GM19025 (cell line): ENCODE results near the gene ZCCHC14.

Experiments used
- ATAC-seq: cut with Tn5 transposase; IDR thresholded peaks from one replicate; pipeline ENCODE4 v1.9.1; 2021; ENCODE audit warnings: mild to moderate bottlenecking, low read depth, moderate library complexity; ENCODE audit not compliant: unreplicated experiment

Gene ZCCHC14

GRCh38 chr16:87461466-87461991, 31.3 kb downstream of the ZCCHC14 start:
- no peak for ATAC-seq

GRCh38 chr16:87460936-87461335, 31.9 kb downstream of the ZCCHC14 start:
- ATAC-seq: no peak

- no peak for ATAC-seq
Measured at GRCh38 chr16:87459833-87460232, 33.0 kb downstream of the ZCCHC14 start.

GRCh38 chr16:87459027-87459426, 33.8 kb downstream of the ZCCHC14 start:
- ATAC-seq: no peak

DNA sequence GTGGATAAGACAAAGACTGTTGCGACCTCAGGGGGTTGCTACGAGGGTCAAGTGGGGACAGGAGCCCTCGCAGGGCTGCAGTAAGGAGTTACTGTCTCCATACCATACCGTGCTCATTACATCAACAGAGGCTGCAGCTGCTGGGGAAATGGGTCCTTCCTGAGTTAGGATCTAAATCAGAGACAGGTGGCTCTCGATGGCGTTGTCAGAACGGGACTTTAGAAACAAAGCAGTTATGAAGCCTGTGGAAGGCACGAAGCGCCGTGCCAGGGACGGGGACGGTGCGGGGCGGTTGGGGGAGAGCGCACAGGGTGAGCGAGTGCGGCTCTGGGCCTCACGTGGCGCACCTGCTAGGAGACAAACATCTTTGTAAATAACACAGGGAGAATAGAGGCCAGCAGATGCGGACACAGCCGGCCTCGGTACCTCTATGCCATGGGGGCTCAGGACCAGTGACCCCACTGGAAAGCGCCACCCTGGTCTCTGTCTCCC, 34.4 kb downstream of the ZCCHC14 start:
- ATAC-seq: no peak

- no peak for ATAC-seq
Measured at GRCh38 chr16:87457709-87458423, 35.0 kb downstream of the ZCCHC14 start.

DNA sequence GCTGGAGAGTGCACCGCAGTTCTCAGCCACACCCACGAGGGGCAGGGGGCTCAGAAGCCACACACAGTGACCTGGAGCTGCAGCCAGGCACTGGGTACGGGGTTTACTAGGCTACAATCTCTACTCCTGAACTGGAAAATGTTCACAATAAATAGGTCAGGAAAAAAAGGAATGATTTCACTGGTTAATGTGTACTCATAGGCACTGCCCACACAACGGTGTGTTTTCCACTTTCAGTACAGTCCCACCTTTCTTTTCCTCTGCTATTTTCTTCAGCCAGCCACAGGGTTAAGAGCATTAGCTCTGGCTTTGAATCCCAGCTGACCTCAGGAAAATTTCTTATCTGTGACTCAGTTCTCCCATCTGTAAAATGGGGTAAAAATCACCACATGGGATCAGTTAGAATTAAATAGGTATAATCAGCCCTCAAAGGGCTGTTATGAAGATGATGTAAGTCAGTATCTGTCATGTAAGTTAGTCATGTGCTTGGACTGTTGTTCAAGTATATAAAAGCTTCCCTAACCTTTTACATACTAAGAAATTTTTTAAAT, 35.7 kb downstream of the ZCCHC14 start:
- no peak for ATAC-seq

DNA sequence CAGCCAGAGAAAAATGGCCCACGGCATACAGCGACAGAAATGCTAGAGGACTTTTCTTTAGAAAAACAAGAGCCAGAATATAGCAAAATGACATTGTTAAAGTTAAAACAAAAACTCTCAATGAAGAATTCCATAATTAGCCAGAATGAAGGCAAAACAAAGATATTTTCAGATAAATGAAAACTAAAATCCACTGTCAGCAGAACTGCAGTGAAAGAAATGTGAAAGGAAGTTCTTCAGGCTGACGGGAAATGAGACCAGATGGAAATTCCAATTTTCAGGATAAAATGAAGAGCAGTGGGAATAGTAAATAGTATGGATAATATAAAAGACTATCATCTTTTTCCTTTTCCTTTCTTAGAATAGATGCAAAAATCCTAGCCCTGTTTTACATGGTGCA, 38.4 kb downstream of the ZCCHC14 start:
- no peak for ATAC-seq

DNA sequence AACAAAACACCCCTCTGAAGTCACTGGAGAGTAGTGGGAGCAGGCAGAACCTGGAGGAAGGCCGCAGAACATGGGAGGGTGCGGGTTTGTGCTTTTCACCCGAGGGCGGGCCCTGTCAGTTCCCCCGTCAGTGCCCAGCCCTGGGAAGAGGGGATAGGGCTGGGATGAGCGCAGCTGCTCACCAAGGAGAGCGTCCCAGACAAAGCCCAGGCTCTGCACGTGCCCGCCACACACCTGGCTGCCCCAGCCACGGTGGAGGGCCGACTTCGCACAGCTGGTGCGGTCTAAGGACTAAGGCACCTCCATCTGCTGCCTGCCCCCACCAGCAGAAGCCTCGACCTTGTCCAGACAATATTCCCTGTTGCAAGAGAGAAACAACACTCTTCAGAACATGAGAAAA, 39.5 kb downstream of the ZCCHC14 start:
- no peak for ATAC-seq

- no peak for ATAC-seq
Measured at GRCh38 chr16:87451563-87452210, 41.1 kb downstream of the ZCCHC14 start.

DNA sequence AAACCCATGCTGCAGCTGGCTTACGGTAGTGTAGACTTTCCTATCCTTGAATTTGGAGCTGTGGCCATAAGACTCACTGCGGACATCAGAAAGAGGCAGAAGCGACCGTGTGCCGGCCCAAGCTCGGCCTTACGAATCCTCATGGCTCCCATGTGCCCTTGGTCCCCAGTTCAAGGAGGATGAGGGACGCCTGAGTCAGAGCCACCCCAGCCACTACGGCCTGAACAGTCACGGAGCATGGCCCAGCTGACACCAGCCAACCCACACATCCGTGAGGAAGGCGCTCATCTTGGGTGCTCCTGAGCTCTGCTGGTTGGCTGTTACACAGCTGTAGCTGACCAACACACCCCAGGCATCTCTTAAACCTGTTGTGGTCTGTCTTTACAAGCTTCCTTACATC, 44.0 kb downstream of the ZCCHC14 start:
- no peak for ATAC-seq

GRCh38 chr16:87447323-87447722, 45.5 kb downstream of the ZCCHC14 start:
- no peak for ATAC-seq

GRCh38 chr16:87446479-87446878, 46.3 kb downstream of the ZCCHC14 start:
- no peak for ATAC-seq

DNA sequence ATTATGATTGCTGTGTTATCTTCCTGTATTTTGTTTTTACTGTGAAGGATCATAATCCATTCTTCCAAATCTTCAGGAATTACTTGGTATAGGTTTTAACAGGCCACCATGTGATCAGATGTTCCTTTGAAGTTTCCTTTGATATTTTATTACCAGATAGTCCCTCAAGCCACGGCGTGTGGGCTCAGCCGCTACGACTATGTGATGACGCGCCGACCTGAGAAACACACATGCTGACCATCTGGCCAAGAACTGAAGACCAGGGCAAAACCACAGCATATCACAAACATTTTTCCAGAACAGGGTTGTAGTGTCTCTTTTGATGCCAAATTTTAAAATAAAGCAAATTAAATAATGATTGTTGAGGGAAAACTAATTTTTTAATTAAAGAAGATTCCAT, 47.3 kb downstream of the ZCCHC14 start:
- ATAC-seq: no peak

- ATAC-seq: no peak
Measured at GRCh38 chr16:87443964-87444363, 48.9 kb downstream of the ZCCHC14 start.

- ATAC-seq: no peak
Measured at GRCh38 chr16:87443016-87443415, 49.8 kb downstream of the ZCCHC14 start.

DNA sequence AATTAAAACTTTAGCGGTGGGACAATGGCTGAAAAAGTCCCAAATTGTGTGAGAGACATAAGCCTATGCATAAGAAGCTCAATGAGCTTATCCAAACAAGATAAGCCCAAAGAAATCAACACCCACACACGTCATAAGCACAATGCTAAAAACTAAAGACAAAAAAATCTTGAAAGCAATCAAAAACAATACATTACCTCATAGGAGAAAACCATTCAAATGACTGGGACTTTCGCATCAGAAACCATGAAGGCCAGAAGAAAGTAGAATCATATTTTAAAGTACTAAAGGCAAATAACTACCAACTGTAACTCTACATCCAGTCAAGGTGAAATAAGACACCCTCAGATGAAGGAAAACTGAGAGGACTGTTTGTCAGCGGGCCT, 50.2 kb downstream of the ZCCHC14 start:
- no peak for ATAC-seq

DNA sequence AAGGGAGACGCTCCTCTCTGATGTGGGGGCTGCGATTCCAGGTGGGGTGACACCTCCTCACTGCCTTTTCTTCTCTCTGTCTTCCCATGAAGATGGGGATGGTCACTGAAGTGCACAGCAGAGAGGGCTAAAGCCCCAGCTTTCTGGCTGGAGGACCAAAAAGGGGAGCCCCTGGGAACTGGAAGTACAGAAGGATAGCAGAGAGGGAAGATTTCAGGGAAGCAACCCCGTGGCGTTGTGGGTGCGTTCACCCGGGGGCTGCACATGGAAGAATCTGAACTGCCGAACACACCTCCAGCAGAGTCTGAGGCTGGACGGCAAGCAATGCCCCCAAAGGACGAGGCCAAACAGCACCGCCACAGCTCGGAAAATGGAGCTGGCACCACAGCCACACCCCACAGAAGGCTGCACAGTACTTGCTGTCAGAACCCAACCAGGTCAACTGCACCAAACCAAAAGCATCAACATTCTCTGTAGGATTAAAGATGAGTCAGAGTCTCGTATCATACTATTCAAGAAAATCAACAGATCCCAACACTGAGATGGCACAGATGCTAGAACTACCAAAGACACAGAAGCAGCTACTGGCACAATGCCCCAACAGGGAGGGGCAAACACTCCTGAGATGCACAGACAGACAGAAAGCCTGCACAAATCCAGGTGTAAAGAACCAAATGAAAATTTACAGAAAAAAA, 50.8 kb downstream of the ZCCHC14 start:
- ATAC-seq: no peak

GRCh38 chr16:87439926-87440325, 52.9 kb downstream of the ZCCHC14 start:
- no peak for ATAC-seq

DNA sequence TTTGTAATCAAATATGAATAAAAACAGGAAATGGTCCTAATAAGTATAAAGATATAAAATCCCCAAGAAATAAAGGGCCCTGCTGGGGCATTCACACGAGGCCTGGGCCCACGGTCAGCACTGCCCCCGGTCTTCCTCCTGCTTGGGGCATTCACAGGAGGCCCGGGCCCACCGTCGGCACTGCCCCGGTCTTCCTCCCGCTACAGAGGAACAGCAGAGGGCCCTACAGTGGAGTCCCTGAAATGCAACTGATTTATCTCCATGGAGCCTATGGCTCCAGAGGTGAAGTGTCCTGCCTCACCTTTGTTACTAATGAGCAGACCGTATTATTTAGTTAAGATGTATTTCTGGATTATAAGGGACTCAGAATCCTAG, 54.2 kb downstream of the ZCCHC14 start:
- no peak for ATAC-seq
